Measurements from ENCODE around the gene SLC35G2. TPM values are rescaled to one million over a fixed set of nuclear protein-coding genes. Genes with fewer than 3 reads are reported as not detected.

The SLC35G2 gene
- polyA plus RNA-seq, 1 donor from 2014 or later: 6.8 TPM

DNA sequence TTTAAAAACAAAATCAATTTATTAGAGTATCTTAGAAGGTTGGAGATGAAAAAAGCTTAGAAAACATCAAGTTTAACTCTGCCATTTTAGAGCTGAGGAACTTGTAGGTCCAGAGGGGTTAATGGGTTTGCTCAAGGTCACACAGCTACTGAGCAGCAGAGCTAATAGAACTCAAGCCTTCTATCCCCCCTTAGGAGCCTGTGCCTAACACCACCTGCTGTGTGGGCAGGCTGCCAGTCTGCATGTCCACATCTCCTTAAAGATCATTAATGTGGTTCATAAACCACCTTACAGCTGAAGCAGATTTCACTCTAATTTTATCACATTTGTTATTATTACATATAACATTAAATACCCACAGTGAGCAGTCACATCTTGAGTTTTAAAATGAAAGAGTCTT is 14.1 kb upstream of the SLC35G2 start:
- Histone ChIP-seq H3K79me2 (replicated peaks; ENCODE audit: insufficient read depth, low read length) (no peaks in the 10 kb centered on the region), H3K36me3 (ENCODE audit: insufficient read depth, low read length) (no peaks in the 10 kb centered on the region), H3F3A (ENCODE audit: insufficient read depth, low read length, poor library complexity, severe bottlenecking) (no peaks in the 10 kb centered on the region), H3K4me2 (ENCODE audit: low read length) (no peak overlapping the region), H3K27me3 (ENCODE audit: insufficient read depth, low read depth, low read length) (no peaks in the 10 kb centered on the region), H3K4me3 (ENCODE audit: low read length) (no peak overlapping the region), H2AFZ (ENCODE audit: low read depth, low read length) (no peak overlapping the region), H3K27ac (ENCODE audit: low read length) (no peak overlapping the region), H3K9me3 (ENCODE audit: low read length) (no peaks in the 10 kb centered on the region), H3K9ac (ENCODE audit: low read length) (no peak overlapping the region), H3K9me2 (ENCODE audit: insufficient read depth, low read length) (no peaks in the 10 kb centered on the region), H4K20me1 (ENCODE audit: insufficient read depth) (no peaks in the 10 kb centered on the region)
- no peak for TF ChIP-seq MXI1 (conservative IDR thresholded peaks at IDR 0.05; ENCODE audit: poor library complexity, severe bottlenecking)

DNA sequence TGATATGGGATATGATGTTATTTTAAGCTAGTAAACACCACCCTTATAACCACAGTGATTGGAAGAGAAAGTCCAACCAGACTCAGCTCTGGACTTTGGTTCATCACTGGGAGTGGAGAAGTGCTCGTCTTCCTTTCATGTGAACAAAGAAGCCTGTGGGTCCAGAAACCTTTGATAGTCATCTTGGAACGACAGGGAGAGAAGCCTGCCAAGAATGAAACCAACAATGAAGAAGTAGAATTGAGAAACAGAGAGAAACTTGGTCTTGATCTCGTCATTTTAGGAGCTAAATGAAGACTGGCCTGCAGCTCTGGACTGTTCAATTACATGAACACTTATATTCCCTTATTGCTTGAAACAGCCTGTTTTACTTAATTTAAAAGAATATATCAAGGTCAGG is 13.1 kb upstream of the SLC35G2 start:
- Histone ChIP-seq H3F3A (ENCODE audit: insufficient read depth, low read length, poor library complexity, severe bottlenecking) (no peaks in the 10 kb centered on the region), H3K36me3 (ENCODE audit: insufficient read depth, low read length) (no peaks in the 10 kb centered on the region), H2AFZ (ENCODE audit: low read depth, low read length) (no peak overlapping the region)

DNA sequence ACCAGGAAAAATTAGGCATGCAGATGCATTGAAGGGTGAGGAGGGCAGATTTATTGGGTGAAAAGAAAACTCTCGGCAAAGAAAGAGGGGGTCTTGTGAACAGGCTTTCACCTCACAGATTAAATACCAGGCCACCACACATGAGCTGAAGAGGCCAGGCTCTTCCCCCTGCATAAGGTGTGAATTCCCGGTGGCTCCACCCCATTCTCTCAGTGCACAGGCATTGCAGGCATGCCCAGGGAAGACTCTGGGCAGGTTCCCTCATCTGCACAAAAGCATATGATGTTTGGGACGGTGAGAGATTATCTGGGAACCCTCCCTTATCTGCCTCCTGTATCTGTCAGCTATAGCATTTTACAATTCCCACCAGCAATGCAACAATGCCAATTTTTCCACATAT is 7.2 kb upstream of the SLC35G2 start:
- H3K9me3 ChIP-seq (ENCODE audit: low read length): no peaks in the 10 kb centered on the region
- H4K20me1 ChIP-seq (ENCODE audit: insufficient read depth): no peaks in the 10 kb centered on the region
- no peaks in the 10 kb centered on the region for H3F3A ChIP-seq (ENCODE audit: insufficient read depth, low read length, poor library complexity, severe bottlenecking)
- H3K27me3 ChIP-seq (ENCODE audit: insufficient read depth, low read depth, low read length): no peaks in the 10 kb centered on the region
- H2AFZ ChIP-seq (ENCODE audit: low read depth, low read length): no peak overlapping the region
- H3K36me3 ChIP-seq (ENCODE audit: insufficient read depth, low read length): no peaks in the 10 kb centered on the region
- no peak overlapping the region for H3K4me3 ChIP-seq (ENCODE audit: low read length)
- no peaks in the 10 kb centered on the region for H3K79me2 ChIP-seq (replicated peaks; ENCODE audit: insufficient read depth, low read length)
- no peak overlapping the region for H3K4me2 ChIP-seq (ENCODE audit: low read length)
- no peaks in the 10 kb centered on the region for H3K9me2 ChIP-seq (ENCODE audit: insufficient read depth, low read length)
- no peak overlapping the region for H3K9ac ChIP-seq (ENCODE audit: low read length)
- H3K27ac ChIP-seq (ENCODE audit: low read length): no peak overlapping the region
- no peak for TF ChIP-seq EP300 (conservative IDR thresholded peaks at IDR 0.05; ENCODE audit: poor library complexity, severe bottlenecking)
- no peak for TF ChIP-seq MXI1 (conservative IDR thresholded peaks at IDR 0.05; ENCODE audit: poor library complexity, severe bottlenecking)
- TF ChIP-seq SMC3 (conservative IDR thresholded peaks at IDR 0.05; ENCODE audit: poor library complexity): no peak
- TF ChIP-seq, protein P1, sequence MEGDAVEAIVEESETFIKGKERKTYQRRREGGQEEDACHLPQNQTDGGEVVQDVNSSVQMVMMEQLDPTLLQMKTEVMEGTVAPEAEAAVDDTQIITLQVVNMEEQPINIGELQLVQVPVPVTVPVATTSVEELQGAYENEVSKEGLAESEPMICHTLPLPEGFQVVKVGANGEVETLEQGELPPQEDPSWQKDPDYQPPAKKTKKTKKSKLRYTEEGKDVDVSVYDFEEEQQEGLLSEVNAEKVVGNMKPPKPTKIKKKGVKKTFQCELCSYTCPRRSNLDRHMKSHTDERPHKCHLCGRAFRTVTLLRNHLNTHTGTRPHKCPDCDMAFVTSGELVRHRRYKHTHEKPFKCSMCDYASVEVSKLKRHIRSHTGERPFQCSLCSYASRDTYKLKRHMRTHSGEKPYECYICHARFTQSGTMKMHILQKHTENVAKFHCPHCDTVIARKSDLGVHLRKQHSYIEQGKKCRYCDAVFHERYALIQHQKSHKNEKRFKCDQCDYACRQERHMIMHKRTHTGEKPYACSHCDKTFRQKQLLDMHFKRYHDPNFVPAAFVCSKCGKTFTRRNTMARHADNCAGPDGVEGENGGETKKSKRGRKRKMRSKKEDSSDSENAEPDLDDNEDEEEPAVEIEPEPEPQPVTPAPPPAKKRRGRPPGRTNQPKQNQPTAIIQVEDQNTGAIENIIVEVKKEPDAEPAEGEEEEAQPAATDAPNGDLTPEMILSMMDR (IDR thresholded peaks at IDR 0.05; ENCODE audit: poor library complexity, severe bottlenecking): no peak
- TF ChIP-seq POLR2AphosphoS5 (IDR thresholded peaks at IDR 0.05): no peak
- TF ChIP-seq, protein P2, sequence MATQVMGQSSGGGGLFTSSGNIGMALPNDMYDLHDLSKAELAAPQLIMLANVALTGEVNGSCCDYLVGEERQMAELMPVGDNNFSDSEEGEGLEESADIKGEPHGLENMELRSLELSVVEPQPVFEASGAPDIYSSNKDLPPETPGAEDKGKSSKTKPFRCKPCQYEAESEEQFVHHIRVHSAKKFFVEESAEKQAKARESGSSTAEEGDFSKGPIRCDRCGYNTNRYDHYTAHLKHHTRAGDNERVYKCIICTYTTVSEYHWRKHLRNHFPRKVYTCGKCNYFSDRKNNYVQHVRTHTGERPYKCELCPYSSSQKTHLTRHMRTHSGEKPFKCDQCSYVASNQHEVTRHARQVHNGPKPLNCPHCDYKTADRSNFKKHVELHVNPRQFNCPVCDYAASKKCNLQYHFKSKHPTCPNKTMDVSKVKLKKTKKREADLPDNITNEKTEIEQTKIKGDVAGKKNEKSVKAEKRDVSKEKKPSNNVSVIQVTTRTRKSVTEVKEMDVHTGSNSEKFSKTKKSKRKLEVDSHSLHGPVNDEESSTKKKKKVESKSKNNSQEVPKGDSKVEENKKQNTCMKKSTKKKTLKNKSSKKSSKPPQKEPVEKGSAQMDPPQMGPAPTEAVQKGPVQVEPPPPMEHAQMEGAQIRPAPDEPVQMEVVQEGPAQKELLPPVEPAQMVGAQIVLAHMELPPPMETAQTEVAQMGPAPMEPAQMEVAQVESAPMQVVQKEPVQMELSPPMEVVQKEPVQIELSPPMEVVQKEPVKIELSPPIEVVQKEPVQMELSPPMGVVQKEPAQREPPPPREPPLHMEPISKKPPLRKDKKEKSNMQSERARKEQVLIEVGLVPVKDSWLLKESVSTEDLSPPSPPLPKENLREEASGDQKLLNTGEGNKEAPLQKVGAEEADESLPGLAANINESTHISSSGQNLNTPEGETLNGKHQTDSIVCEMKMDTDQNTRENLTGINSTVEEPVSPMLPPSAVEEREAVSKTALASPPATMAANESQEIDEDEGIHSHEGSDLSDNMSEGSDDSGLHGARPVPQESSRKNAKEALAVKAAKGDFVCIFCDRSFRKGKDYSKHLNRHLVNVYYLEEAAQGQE (IDR thresholded peaks at IDR 0.05; ENCODE audit: borderline replicate concordance): no peak

More for the DNA sequence above, 13.1 kb upstream of the SLC35G2 start:
- Histone ChIP-seq H3K4me3 (ENCODE audit: low read length) (no peak overlapping the region), H3K9me3 (ENCODE audit: low read length) (no peaks in the 10 kb centered on the region), H3K9ac (ENCODE audit: low read length) (no peak overlapping the region), H3K4me2 (ENCODE audit: low read length) (no peak overlapping the region), H3K27ac (ENCODE audit: low read length) (no peak overlapping the region), H3K79me2 (replicated peaks; ENCODE audit: insufficient read depth, low read length) (no peaks in the 10 kb centered on the region), H3K9me2 (ENCODE audit: insufficient read depth, low read length) (no peaks in the 10 kb centered on the region), H3K27me3 (ENCODE audit: insufficient read depth, low read depth, low read length) (no peaks in the 10 kb centered on the region), H4K20me1 (ENCODE audit: insufficient read depth) (no peaks in the 10 kb centered on the region)
- TF ChIP-seq POLR2AphosphoS5 (IDR thresholded peaks at IDR 0.05) (no peak), SMC3 (conservative IDR thresholded peaks at IDR 0.05; ENCODE audit: poor library complexity) (no peak), EZH2 (IDR thresholded peaks at IDR 0.05; ENCODE audit: borderline replicate concordance, insufficient read depth, low read length, poor library complexity, severe bottlenecking) (no peak), RAD21 (conservative IDR thresholded peaks at IDR 0.05) (no peak), EP300 (conservative IDR thresholded peaks at IDR 0.05; ENCODE audit: poor library complexity, severe bottlenecking) (no peak), MXI1 (conservative IDR thresholded peaks at IDR 0.05; ENCODE audit: poor library complexity, severe bottlenecking) (no peak), TAF1 (IDR thresholded peaks at IDR 0.05; ENCODE audit: low read depth) (no peak)
- TF ChIP-seq, protein P2 (IDR thresholded peaks at IDR 0.05; ENCODE audit: borderline replicate concordance): no peak
- TF ChIP-seq, protein P1 (IDR thresholded peaks at IDR 0.05; ENCODE audit: poor library complexity, severe bottlenecking): no peak

Data from neural cell (in vitro differentiated cells).